Choroid plexus epithelial cell (primary cell): Measurements from ENCODE around the gene PARP1.

ENCODE experiments used
- DNase-seq: peaks from one replicate; pipeline ENCODE4 v3.0.0-alpha.2; 2010; ENCODE audit warnings: low read depth
- H3K4me3 ChIP-seq: 2 replicates; pipeline ENCODE4 v1.5.1; 2011; ENCODE audit warnings: low read depth, mild to moderate bottlenecking, control low read depth, low read length, moderate library complexity
- CTCF ChIP-seq: conservative IDR thresholded peaks from 2 replicates; pipeline ENCODE4 v1.5.1; 2011; ENCODE audit warnings: low read depth, mild to moderate bottlenecking, control low read depth, inconsistent platforms, low read length, moderate library complexity

PARP1 gene

GRCh38 chr1:226449823-226450222, 41.9 kb upstream of the PARP1 start:
- H3K4me3 ChIP-seq = no peak overlapping the region
- TF ChIP-seq CTCF = no peak
- DNase-seq = no peak

- TF ChIP-seq CTCF = no peak
- DNase-seq = peak; percentile 63
- no peak overlapping the region for H3K4me3 ChIP-seq
These were observed 40.2 kb upstream of the PARP1 start for GRCh38 chr1:226447932-226448665.

- no peak for DNase-seq
- H3K4me3 ChIP-seq = no peak overlapping the region
- TF ChIP-seq CTCF = no peak
These were observed 38.2 kb upstream of the PARP1 start for GRCh38 chr1:226446094-226446493.

- DNase-seq = no peak
These were observed 37.0 kb upstream of the PARP1 start for GRCh38 chr1:226444901-226445300.

GRCh38 chr1:226443439-226443838, 35.5 kb upstream of the PARP1 start:
- no peak for TF ChIP-seq CTCF
- no peak overlapping the region for H3K4me3 ChIP-seq
- DNase-seq = peak; percentile 40

More at GRCh38 chr1:226444901-226445300, 37.0 kb upstream of the PARP1 start:
- no peak overlapping the region for H3K4me3 ChIP-seq
- no peak for TF ChIP-seq CTCF

- no peak overlapping the region for H3K4me3 ChIP-seq
- DNase-seq = no peak
- no peak for TF ChIP-seq CTCF
These were observed 35.1 kb upstream of the PARP1 start for GRCh38 chr1:226443033-226443432.

GRCh38 chr1:226441629-226442028, 33.7 kb upstream of the PARP1 start:
- TF ChIP-seq CTCF = no peak
- H3K4me3 ChIP-seq = no peak overlapping the region
- DNase-seq = no peak
